Keratinocyte (primary cell): Measurements from ENCODE around the gene PSMA3.

ENCODE experiments used
- CTCF ChIP-seq, 3 experiments: IDR thresholded peaks in 1 of 3; conservative IDR thresholded peaks in 1 of 3; optimal IDR thresholded peaks in 1 of 3; 2 replicates in 2 of 3; 3 replicates in 1 of 3; pipeline versions ENCODE3 to v1.5.1; 2011; ENCODE audit warnings: low read length in 3 of 3, mild to moderate bottlenecking in 3 of 3, moderate library complexity in 2 of 3, control low read depth in 1 of 3, inconsistent platforms in 1 of 3; ENCODE audit not compliant: insufficient read depth in 2 of 3; ENCODE audit errors: extremely low read depth in 1 of 3
- EZH2 ChIP-seq: IDR thresholded peaks from one replicate; pipeline ENCODE4 v1.6.1; 2012; ENCODE audit warnings: inconsistent platforms, mild to moderate bottlenecking, low read length, moderate library complexity

- TF ChIP-seq CTCF (optimal IDR thresholded peaks at IDR 0.05 in 1 of 3, IDR thresholded peaks at IDR 0.05 in 1 of 3, conservative IDR thresholded peaks at IDR 0.05 in 1 of 3; ENCODE audit: extremely low read depth in 1 of 3, insufficient read depth in 2 of 3, low read length in 3 of 3) = no peak
- TF ChIP-seq EZH2 = no peak
These were observed 71.0 kb downstream of the PSMA3 start for GRCh38 chr14:58315606-58316005.
